ENCODE measurements around the gene WBP11. TPM values are rescaled to one million over a fixed set of nuclear protein-coding genes. Genes with fewer than 3 reads are reported as not detected.
A peak's percentile ranks its signal among the peaks of the same experiment; 100 is the strongest.

The WBP11 gene
- 10 to 100 TPM; 74.4 to 99.3 (median 85.8) TPM for polyA plus RNA-seq (ENCODE audit: insufficient read depth in 1 of 5, insufficient read length in 5 of 5, low replicate concordance in 1 of 5)
- long read RNA-seq, donor 1, full-length matches to known transcripts: 28 of 40 reads
- long read RNA-seq, donor 1, partial matches to known transcripts: 12 of 40 reads
- long read RNA-seq, donor 1, other reads (novel, unspliced or antisense): 0 of 40 reads
- long read RNA-seq, donor 2, full-length matches to known transcripts: 15 of 15 reads
- long read RNA-seq, donor 2, partial matches to known transcripts: 0 of 15 reads
- long read RNA-seq, donor 2, other reads (novel, unspliced or antisense): 0 of 15 reads
- long read RNA-seq, donor 3, full-length matches to known transcripts: 13 of 13 reads
- long read RNA-seq, donor 3, partial matches to known transcripts: 0 of 13 reads
- long read RNA-seq, donor 3, other reads (novel, unspliced or antisense): 0 of 13 reads
- long read RNA-seq, donor 4, full-length matches to known transcripts: 8 of 14 reads
- long read RNA-seq, donor 4, partial matches to known transcripts: 6 of 14 reads
- long read RNA-seq, donor 4, other reads (novel, unspliced or antisense): 0 of 14 reads
- long read RNA-seq, donor 5, full-length matches to known transcripts: 20 of 27 reads
- long read RNA-seq, donor 5, partial matches to known transcripts: 7 of 27 reads
- long read RNA-seq, donor 5, other reads (novel, unspliced or antisense): 0 of 27 reads
- long read RNA-seq, donor 6, full-length matches to known transcripts: 29 of 39 reads
- long read RNA-seq, donor 6, partial matches to known transcripts: 10 of 39 reads
- long read RNA-seq, donor 6, other reads (novel, unspliced or antisense): 0 of 39 reads
- long read RNA-seq, donor 7, full-length matches to known transcripts: 22 of 29 reads
- long read RNA-seq, donor 7, partial matches to known transcripts: 7 of 29 reads
- long read RNA-seq, donor 7, other reads (novel, unspliced or antisense): 0 of 29 reads
- long read RNA-seq, donor 8, full-length matches to known transcripts: 4 of 11 reads
- long read RNA-seq, donor 8, partial matches to known transcripts: 7 of 11 reads
- long read RNA-seq, donor 8, other reads (novel, unspliced or antisense): 0 of 11 reads

DNA sequence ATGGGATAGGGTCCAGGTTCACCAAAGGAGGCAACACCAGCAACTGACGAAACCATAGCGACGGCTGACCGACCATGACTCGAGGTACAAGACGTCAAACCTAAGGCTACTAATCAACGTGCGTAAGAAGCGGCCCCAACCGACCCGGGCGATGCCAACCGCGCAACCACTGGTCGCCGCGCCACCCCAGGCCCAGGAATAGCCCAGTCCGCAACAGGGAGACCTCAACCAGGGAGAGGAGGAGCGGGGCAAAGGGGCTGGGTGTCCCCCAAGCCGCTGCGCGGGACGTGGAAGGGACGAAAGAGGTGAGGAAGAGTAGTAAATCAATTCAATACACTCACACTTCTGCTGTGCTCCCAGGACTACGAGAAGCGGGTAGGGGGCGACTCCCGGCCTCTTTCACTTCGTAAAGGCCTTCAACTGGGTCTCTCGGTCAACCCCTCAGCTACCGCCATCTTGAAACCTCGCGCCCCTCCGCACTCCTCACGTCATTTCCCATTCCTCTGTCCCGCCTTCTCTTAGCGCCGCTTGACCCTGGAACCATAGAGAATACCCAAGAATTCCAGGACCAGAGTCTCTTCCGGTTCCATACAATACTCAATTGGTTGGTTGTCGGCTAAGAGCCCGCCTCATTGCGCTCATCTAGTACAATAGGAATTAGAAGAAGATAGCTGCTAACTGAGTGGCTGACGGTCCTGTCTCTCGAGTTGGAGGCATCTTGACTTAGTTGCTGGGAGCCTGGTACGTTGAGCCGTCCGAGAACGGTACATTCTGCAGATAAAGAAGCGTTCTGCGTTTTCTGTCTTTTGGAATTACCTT is at the start of gene WBP11, which contains the start of gene C12orf60:
TSS of gene WBP11 (minus strand) at position 468 of the 819 bp plus-strand sequence. CDS start 2,095 bp downstream, outside the sequence.
TSS of gene C12orf60 (plus strand) at position 660 of the 819 bp plus-strand sequence. CDS start 19,266 bp downstream, outside the sequence.
- DNase-seq: peak; percentile 95 to 97

DNA sequence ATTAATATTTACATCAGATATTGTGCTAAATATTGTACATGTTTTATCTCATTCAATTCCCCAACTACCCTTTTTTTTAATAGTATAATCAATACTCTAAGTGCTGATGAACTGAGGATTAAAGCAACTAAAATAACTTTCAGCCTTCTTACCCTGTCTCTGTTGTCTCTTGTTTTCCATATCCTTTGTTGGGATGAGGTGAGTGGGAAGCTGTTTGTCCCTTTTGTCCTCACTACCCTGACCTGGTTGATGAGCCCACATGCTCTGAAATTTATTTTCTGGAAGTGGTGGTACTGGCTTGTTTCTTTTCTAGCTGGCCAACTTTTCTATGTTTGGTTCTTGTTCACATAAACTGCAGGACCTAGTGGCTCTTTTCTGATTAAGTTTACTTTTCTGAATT is 49.6 kb upstream of the WBP11 start:
- DNase-seq: no peak

GRCh38 chr12:14850929-14851663 is 47.8 kb upstream of the WBP11 start:
- DNase-seq: no peak

GRCh38 chr12:14849661-14850060 is 46.4 kb upstream of the WBP11 start:
- no peak for DNase-seq

GRCh38 chr12:14846876-14847580 is 43.8 kb upstream of the WBP11 start:
- no peak for DNase-seq

- DNase-seq: no peak
Observed at GRCh38 chr12:14846042-14846587, 42.8 kb upstream of the WBP11 start.

- DNase-seq: peak in 1 of 2 donors; percentile 53
Observed at GRCh38 chr12:14845350-14845750, 42.1 kb upstream of the WBP11 start.

DNA sequence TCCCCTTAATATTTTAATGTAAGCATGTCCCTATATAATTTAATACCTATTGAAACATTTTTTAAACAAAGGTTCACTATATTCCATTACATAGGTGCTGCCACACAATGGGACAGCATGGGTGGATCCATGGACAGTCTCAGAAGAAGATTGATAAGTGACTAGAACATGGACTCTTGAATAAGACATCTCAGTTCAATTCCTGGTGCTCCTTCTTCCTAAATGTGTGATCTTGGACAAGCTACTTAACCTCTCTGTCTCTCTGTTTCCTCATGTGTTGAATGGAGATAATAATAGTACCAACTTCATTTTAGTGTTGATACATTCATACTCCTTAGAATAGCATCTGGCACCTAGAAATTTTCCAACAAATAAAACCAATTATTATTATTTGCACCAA is 41.1 kb upstream of the WBP11 start:
- no peak for DNase-seq

DNA sequence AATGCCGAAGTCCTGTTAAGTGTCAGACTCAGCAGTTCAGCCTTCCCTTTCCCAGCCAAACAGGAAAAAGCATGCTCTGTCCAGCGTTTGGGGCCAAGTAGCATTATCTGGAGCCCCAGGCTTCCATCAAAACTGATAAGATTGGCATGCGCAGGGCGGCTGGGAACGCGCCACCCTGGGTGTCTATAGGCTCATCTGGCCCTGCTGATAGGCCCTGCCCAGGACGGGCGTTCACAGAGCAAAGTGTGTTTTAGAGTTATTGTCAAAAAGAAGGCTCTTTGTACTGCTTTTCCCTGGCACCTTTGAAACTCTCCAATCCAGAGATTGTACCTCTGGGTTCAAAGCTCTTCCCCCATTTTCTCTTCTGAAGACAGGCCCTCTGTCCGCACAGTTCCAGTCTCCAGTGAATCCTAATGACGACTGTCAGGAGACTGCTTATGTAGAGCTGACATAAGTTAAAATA is 40.2 kb upstream of the WBP11 start, which contains the start of gene ART4:
TSS of gene ART4 (minus strand) at position 102 of the 463 bp plus-strand sequence. CDS start 413 bp downstream, outside the sequence.
- DNase-seq: no peak

- no peak for DNase-seq
Observed at GRCh38 chr12:14842315-14842714, 39.0 kb upstream of the WBP11 start.

GRCh38 chr12:14841761-14842160 is 38.5 kb upstream of the WBP11 start:
- DNase-seq: no peak

GRCh38 chr12:14840616-14841015 is 37.3 kb upstream of the WBP11 start:
- no peak for DNase-seq

DNA sequence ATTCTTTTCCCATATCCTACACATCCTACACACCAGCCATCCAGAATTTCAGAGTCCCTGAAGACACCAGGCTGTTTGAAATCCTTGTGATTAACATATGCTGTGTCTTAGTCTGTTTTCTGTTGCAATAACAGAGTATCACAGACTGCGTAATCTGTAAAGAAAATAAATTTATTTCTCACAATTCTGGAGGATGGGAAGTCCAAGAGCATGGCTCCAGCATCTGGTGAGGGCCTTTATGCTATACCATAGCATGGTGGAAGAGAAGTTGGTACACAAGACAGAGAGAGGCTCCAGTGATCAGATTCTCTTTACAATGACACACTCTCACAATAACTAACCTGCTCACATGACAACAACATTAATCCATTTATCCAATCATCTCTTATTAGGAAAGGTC is 36.0 kb upstream of the WBP11 start:
- DNase-seq: no peak

DNA sequence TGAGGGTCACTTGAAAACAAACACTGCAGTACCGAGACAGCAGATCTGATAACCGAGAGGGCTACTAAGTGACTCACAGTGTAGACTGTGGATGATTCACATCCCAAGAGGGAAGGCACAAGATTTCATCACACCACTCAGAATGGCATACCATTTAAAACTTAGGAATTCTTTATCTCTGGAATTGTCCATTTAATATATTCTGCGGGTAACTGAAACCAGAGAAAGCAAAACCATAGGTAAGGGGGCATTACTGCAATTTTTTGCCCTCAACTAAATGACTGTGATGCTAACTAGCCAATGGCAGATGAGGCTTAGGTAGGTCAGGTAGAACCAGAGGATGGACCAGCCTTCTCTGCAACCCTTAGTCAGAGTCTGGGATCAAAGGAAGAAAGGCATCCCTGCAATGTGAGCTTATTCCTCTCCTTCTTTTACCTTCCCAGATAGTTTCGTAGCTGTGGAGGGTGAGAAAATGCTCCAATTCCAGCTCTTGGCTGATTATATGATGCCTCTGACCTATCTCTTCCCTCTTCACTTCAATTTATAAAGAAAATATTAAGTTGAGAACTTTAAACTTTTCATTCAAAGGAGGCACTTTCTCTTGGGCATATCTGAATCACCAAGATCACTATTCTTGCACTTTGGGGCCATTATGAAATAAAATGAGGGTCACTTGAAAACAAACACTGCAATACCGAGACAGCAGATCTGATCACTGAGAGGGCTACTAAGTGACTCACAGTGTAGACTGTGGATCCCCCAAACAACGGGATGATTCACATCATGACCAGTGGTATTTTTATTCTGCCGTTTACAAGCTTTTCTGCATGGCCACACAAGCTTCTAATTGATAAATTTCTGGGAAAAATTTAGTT is 33.3 kb upstream of the WBP11 start:
- no peak for DNase-seq

DNA sequence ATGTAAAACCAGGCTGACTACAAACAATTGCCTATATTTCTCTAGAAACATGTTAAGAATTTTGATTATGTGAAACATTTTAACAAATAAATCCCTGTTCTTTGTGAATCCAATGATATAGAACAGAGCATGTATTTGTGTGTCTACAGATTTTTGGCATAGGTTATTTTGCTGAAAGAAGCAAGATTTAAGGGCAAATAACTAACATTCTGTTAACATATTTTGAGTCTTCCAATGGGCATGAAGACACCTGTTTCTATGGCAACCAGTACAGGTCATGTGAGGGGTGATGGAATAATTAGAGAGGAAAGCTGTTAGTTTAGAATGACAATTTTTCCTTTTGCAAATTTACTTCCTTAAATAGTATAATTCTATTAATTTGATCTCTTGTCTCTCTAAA is 31.2 kb upstream of the WBP11 start:
- DNase-seq: no peak

DNA sequence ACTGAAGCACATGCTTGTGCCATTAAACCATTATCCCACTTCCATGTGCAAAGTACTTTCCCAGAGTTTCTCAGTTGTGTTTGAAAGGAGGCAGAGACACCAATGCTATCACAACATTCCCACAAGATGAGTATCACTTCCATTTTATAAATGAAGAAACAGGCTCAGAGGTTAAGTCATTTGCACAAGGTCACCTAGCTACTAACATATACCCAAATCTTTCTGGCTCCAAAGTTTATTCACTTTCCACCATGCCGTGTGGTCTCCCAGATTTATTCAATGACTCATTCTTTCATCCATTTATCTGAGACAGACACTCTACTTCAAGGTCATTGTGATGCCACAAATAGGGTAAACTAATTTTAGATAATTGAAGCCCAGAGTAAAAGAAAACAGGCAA is 30.7 kb upstream of the WBP11 start:
- DNase-seq: no peak

DNA sequence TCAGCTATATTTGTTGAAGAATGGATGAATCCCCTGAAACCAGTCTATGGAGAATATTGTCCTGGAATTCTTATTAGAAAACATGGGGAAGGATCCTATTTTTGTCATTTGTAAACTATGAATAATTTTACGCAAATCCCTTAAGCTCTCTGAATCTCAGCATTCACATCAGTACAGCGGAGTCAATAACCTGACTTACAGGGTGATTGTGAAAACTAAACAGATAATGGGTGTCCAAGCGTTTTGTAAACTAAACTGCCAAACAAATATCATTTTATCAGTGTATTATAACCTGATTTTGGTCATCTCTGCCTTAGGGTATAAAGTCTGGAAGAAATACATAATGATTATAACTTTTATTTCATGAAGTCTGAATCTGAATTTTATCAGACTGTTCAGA is 30.1 kb upstream of the WBP11 start:
- no peak for DNase-seq

GRCh38 chr12:14828892-14829291 is 25.6 kb upstream of the WBP11 start:
- no peak for DNase-seq

Data from right lung (tissue), 10 donors.